HepG2 (cell line): ENCODE data around the gene PCDHGA2. TPM values are rescaled to one million over a fixed set of nuclear protein-coding genes. Genes with fewer than 3 reads are reported as not detected.

Source experiments
- MYC ChIP-seq: sonication (generic); formaldehyde crosslinking; IDR thresholded peaks from 2 replicates; pipeline ENCODE4 v1.9.0; 2021; ENCODE audit warnings: missing genetic modification reagents, borderline replicate concordance
- PAWR ChIP-seq: sonication (generic); formaldehyde crosslinking; IDR thresholded peaks from 2 replicates; pipeline ENCODE4 v1.4.0; 2020; ENCODE audit warnings: missing genetic modification reagents, mild to moderate bottlenecking, borderline replicate concordance
- SMC3 ChIP-seq: IDR thresholded peaks from 2 replicates; pipeline ENCODE4 v1.6.1; 2011; ENCODE audit warnings: low read length, improper control_type of control experiment
- SP5 ChIP-seq: IDR thresholded peaks from 2 replicates; pipeline ENCODE4 v1.6.1; 2016; ENCODE audit warnings: low read depth, borderline replicate concordance
- TRIM24 ChIP-seq: sonication (generic); formaldehyde crosslinking; IDR thresholded peaks from 2 replicates; pipeline ENCODE4 v1.8.0; 2022; ENCODE audit warnings: mild to moderate bottlenecking, missing genetic modification reagents
- ZKSCAN5 ChIP-seq: sonication (generic); formaldehyde crosslinking; IDR thresholded peaks from 2 replicates; pipeline ENCODE4 v1.5.1; 2020; ENCODE audit warnings: mild to moderate bottlenecking, missing genetic modification reagents
- ZNF430 ChIP-seq: sonication (generic); formaldehyde crosslinking; IDR thresholded peaks from 2 replicates; pipeline ENCODE4 v1.9.0; 2021; ENCODE audit warnings: mild to moderate bottlenecking, missing genetic modification reagents
- ZNF547 ChIP-seq: sonication (generic); formaldehyde crosslinking; IDR thresholded peaks from 2 replicates; pipeline ENCODE4 v1.5.1; 2020; ENCODE audit warnings: mild to moderate bottlenecking, missing genetic modification reagents
- ZNF777 ChIP-seq: sonication (generic); formaldehyde crosslinking; IDR thresholded peaks from 2 replicates; pipeline ENCODE4 v1.4.0; 2020; ENCODE audit warnings: missing genetic modification reagents
- ZNF780A ChIP-seq: sonication (generic); formaldehyde crosslinking; IDR thresholded peaks from 2 replicates; pipeline ENCODE4 v1.8.0; 2022; ENCODE audit warnings: mild to moderate bottlenecking, missing genetic modification reagents, moderate library complexity
- ZSCAN9 ChIP-seq: IDR thresholded peaks from 2 replicates; pipeline ENCODE4 v1.6.1; 2016; ENCODE audit warnings: borderline replicate concordance
- polyA plus RNA-seq, 8 experiments: library from polyadenylated mRNA; depleted of rRNA in 3 of 8; stranded (reverse) in 7 of 8; unstranded in 1 of 8; fragments of >200 nt; fragmentation: Illumina TruSeq in 4 of 8; extraction: Trizol in 4 of 8; gene quantifications; 2 replicates each; pipeline versions ENCODE4 v1.2.1 to v1.2.3, GENCODE V29; 2011 to 2016; ENCODE audit warnings: low read depth in 4 of 8, missing spikeins in 1 of 8, mixed read lengths in 1 of 8; ENCODE audit not compliant: insufficient read depth in 1 of 8
- total RNA-seq, 5 experiments: library from RNA; depleted of rRNA; stranded (reverse); fragments of >200 nt; fragmentation: Illumina TruSeq; extraction: Trizol; gene quantifications; 2 replicates each; pipeline ENCODE4 v1.2.3, GENCODE V29; 2016; ENCODE audit warnings: low read depth in 1 of 5
- TF ChIP-seq, protein P1 (sequence below): sonication (generic); formaldehyde crosslinking; conservative IDR thresholded peaks from 2 replicates; pipeline ENCODE4 v1.4.0; 2020; ENCODE audit warnings: mild to moderate bottlenecking, missing genetic modification reagents, moderate library complexity
- TF ChIP-seq, protein P2 (sequence below): sonication (generic); formaldehyde crosslinking; IDR thresholded peaks from 2 replicates; pipeline ENCODE4 v1.5.1; 2020; ENCODE audit warnings: missing genetic modification reagents, mild to moderate bottlenecking, borderline replicate concordance
- TF ChIP-seq, protein P3 (sequence below): sonication (generic); formaldehyde crosslinking; IDR thresholded peaks from 2 replicates; pipeline ENCODE4 v1.4.0; 2020; ENCODE audit warnings: mild to moderate bottlenecking, missing genetic modification reagents
- TF ChIP-seq, protein P4 (sequence below): IDR thresholded peaks from 2 replicates; pipeline ENCODE4 v1.6.1; 2012; ENCODE audit warnings: low read depth, low read length, improper control_type of control experiment
- TF ChIP-seq, protein P5 (sequence below): conservative IDR thresholded peaks from 2 replicates; pipeline ENCODE4 v1.6.1; 2018; ENCODE audit warnings: missing genetic modification reagents
- TF ChIP-seq, protein P6 (sequence below): sonication (generic); formaldehyde crosslinking; IDR thresholded peaks from 2 replicates; pipeline ENCODE4 v1.4.0; 2020; ENCODE audit warnings: missing genetic modification reagents

The PCDHGA2 gene
- total and polyA plus RNA-seq, 2 of the 13 experiments (the other 11 are each of a cell fraction or from before 2014, with no cell fraction given), result 0.04 to 0.11 TPM

DNA sequence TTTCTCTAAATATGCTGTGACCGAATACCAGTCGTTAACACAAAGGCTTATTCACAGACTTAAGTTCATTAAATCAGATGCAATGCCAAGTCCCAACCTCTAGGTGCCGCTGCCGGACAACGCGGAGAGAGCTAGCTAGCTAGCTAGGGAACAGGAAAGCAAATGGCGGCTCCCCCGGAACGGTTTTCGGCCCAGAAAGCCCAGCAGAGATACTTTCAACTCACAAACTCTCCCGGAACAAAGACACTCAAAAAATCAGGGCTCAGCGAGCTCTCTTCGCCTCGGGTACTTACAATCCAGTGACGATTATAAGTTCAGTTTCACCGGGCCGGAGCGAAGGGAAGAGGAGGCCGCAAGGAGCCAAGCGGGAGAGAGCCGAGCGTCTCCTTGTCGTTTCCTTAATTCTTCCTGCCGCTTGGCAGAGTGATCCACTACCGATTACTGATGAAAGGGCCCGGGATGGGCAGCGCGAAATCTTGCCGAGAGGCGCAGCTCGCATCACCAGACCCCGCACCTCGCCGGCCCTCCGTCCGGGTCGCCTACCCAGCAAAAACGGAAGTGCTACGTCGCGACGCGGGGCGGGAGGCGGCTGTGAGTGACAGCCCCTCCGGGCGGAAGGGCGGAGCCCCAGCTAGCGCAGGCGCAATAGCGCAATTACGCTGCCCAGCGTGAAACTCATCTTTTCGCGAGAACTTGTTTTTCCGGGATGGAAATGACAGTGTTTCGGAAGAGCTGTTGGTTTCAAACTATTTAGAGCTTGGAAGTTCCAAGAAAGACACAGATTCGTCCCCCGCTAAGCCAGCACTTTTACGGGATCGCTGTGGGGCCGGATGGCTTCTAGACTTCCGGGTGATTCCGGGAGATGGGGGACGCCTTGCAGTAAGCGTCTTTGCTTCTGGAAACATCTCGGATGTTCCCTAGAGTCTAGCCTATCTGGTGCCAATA is 18.1 kb upstream of the PCDHGA2 start, which contains the start of gene TAF7 (continued):
- TF ChIP-seq, protein P1, sequence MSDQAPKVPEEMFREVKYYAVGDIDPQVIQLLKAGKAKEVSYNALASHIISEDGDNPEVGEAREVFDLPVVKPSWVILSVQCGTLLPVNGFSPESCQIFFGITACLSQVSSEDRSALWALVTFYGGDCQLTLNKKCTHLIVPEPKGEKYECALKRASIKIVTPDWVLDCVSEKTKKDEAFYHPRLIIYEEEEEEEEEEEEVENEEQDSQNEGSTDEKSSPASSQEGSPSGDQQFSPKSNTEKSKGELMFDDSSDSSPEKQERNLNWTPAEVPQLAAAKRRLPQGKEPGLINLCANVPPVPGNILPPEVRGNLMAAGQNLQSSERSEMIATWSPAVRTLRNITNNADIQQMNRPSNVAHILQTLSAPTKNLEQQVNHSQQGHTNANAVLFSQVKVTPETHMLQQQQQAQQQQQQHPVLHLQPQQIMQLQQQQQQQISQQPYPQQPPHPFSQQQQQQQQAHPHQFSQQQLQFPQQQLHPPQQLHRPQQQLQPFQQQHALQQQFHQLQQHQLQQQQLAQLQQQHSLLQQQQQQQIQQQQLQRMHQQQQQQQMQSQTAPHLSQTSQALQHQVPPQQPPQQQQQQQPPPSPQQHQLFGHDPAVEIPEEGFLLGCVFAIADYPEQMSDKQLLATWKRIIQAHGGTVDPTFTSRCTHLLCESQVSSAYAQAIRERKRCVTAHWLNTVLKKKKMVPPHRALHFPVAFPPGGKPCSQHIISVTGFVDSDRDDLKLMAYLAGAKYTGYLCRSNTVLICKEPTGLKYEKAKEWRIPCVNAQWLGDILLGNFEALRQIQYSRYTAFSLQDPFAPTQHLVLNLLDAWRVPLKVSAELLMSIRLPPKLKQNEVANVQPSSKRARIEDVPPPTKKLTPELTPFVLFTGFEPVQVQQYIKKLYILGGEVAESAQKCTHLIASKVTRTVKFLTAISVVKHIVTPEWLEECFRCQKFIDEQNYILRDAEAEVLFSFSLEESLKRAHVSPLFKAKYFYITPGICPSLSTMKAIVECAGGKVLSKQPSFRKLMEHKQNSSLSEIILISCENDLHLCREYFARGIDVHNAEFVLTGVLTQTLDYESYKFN (CRISPR knock-in tag), result no peak; the same call in 1 of the 2 replicates
- peak; percentile 6; the same call in 1 of the 2 replicates for TF ChIP-seq ZSCAN9 (CRISPR knock-in tag)
- TF ChIP-seq, protein P2, sequence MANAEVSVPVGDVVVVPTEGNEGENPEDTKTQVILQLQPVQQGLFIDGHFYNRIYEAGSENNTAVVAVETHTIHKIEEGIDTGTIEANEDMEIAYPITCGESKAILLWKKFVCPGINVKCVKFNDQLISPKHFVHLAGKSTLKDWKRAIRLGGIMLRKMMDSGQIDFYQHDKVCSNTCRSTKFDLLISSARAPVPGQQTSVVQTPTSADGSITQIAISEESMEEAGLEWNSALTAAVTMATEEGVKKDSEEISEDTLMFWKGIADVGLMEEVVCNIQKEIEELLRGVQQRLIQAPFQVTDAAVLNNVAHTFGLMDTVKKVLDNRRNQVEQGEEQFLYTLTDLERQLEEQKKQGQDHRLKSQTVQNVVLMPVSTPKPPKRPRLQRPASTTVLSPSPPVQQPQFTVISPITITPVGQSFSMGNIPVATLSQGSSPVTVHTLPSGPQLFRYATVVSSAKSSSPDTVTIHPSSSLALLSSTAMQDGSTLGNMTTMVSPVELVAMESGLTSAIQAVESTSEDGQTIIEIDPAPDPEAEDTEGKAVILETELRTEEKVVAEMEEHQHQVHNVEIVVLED (CRISPR knock-in tag), result peak; percentile 95
- TF ChIP-seq SP5 (CRISPR knock-in tag), result peak; percentile 65; the same call in 1 of the 2 replicates
- TF ChIP-seq, protein P3, sequence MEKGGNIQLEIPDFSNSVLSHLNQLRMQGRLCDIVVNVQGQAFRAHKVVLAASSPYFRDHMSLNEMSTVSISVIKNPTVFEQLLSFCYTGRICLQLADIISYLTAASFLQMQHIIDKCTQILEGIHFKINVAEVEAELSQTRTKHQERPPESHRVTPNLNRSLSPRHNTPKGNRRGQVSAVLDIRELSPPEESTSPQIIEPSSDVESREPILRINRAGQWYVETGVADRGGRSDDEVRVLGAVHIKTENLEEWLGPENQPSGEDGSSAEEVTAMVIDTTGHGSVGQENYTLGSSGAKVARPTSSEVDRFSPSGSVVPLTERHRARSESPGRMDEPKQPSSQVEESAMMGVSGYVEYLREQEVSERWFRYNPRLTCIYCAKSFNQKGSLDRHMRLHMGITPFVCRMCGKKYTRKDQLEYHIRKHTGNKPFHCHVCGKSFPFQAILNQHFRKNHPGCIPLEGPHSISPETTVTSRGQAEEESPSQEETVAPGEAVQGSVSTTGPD, result peak; percentile 50; the same call in 1 of the 2 replicates
- peak; percentile 95 for TF ChIP-seq ZNF430 (CRISPR knock-in tag)
- TF ChIP-seq, protein P4, sequence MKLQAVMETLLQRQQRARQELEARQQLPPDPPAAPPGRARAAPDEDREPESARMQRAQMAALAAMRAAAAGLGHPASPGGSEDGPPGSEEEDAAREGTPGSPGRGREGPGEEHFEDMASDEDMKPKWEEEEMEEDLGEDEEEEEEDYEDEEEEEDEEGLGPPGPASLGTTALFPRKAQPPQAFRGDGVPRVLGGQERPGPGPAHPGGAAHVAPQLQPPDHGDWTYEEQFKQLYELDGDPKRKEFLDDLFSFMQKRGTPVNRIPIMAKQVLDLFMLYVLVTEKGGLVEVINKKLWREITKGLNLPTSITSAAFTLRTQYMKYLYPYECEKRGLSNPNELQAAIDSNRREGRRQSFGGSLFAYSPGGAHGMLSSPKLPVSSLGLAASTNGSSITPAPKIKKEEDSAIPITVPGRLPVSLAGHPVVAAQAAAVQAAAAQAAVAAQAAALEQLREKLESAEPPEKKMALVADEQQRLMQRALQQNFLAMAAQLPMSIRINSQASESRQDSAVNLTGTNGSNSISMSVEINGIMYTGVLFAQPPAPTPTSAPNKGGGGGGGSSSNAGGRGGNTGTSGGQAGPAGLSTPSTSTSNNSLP, result 0 out of 2 replicates have a peak, but pooled peaks have one; percentile 14
- TF ChIP-seq ZKSCAN5, result no peak; the same call in 1 of the 2 replicates
- no peak for TF ChIP-seq TRIM24
- TF ChIP-seq ZNF547 (CRISPR knock-in tag), result peak; percentile 94
- peak; percentile 86; the same call in 1 of the 2 replicates for TF ChIP-seq ZNF780A (CRISPR knock-in tag)
- TF ChIP-seq, protein P5, sequence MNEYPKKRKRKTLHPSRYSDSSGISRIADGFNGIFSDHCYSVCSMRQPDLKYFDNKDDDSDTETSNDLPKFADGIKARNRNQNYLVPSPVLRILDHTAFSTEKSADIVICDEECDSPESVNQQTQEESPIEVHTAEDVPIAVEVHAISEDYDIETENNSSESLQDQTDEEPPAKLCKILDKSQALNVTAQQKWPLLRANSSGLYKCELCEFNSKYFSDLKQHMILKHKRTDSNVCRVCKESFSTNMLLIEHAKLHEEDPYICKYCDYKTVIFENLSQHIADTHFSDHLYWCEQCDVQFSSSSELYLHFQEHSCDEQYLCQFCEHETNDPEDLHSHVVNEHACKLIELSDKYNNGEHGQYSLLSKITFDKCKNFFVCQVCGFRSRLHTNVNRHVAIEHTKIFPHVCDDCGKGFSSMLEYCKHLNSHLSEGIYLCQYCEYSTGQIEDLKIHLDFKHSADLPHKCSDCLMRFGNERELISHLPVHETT (CRISPR knock-in tag), result peak; percentile 66; the same call in 1 of the 2 replicates
- no peak for TF ChIP-seq SMC3
- TF ChIP-seq, protein P6, sequence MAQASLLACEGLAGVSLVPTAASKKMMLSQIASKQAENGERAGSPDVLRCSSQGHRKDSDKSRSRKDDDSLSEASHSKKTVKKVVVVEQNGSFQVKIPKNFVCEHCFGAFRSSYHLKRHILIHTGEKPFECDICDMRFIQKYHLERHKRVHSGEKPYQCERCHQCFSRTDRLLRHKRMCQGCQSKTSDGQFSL (CRISPR knock-in tag), result no peak
- no peak for TF ChIP-seq PAWR (CRISPR knock-in tag)
- peak; percentile 52; the same call in 1 of the 2 replicates for TF ChIP-seq MYC (CRISPR knock-in tag)
- 0 out of 2 replicates have a peak, but pooled peaks have one; percentile 18 for TF ChIP-seq ZNF777 (CRISPR knock-in tag)
